Fibroblast of lung (primary cell): ENCODE results near the gene ANGEL2.

ENCODE experiments used
- EZH2 ChIP-seq: IDR thresholded peaks from 2 replicates; pipeline ENCODE4 v1.5.1; 2012; ENCODE audit warnings: low read length, control low read depth, mild to moderate bottlenecking; ENCODE audit errors: missing control alignments
- TF ChIP-seq, protein P1 (sequence below), 2 donors: IDR thresholded peaks in 1 of 2; conservative IDR thresholded peaks in 1 of 2; 1 replicate in 1 of 2; 2 replicates in 1 of 2; pipeline ENCODE4 v1.5.1; 2011 to 2012; ENCODE audit warnings: low read length in 2 of 2, control low read depth in 1 of 2, inconsistent platforms in 1 of 2, low read depth in 1 of 2, mild to moderate bottlenecking in 1 of 2

DNA sequence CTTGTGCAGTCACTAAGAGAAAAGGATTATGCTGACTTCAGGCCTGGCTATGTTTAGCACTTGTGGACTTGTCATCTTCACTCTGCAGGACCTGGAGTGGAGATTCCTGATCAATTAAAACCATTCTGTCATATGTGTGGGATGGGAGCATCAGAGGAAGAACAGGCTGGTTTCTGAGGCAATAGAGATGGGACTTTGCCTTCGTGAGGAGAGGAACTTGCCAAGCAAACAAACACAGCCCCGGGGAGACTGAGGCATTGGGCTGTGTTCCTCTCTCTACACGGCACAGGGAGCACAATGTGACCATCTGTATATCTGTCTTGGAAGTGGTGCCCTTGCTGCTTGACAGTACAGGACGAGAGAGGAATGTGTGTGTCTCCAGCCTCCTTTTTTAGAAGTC lies 42.2 kb downstream of the ANGEL2 start:
- TF ChIP-seq, protein P1, sequence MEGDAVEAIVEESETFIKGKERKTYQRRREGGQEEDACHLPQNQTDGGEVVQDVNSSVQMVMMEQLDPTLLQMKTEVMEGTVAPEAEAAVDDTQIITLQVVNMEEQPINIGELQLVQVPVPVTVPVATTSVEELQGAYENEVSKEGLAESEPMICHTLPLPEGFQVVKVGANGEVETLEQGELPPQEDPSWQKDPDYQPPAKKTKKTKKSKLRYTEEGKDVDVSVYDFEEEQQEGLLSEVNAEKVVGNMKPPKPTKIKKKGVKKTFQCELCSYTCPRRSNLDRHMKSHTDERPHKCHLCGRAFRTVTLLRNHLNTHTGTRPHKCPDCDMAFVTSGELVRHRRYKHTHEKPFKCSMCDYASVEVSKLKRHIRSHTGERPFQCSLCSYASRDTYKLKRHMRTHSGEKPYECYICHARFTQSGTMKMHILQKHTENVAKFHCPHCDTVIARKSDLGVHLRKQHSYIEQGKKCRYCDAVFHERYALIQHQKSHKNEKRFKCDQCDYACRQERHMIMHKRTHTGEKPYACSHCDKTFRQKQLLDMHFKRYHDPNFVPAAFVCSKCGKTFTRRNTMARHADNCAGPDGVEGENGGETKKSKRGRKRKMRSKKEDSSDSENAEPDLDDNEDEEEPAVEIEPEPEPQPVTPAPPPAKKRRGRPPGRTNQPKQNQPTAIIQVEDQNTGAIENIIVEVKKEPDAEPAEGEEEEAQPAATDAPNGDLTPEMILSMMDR (conservative IDR thresholded peaks at IDR 0.05 in 1 of 2, IDR thresholded peaks at IDR 0.05 in 1 of 2; ENCODE audit: low read depth in 1 of 2, low read length in 2 of 2) = no peak
- no peak for TF ChIP-seq EZH2
